ENCODE data around the gene MAB21L4. TPM values are rescaled to one million over a fixed set of nuclear protein-coding genes. Genes with fewer than 3 reads are reported as not detected.
A peak's percentile ranks its signal among the peaks of the same experiment; 100 is the strongest.

Gene MAB21L4
- total RNA-seq, 1 donor from 2014 or later: 0.53 TPM

GRCh38 chr2:240913810-240914644, 18.1 kb upstream of the MAB21L4 start:
- peaks cover 17% of the 10 kb centered on the region for H3K27me3 ChIP-seq (ENCODE audit: control insufficient read depth, insufficient read depth, low read length)
- TF ChIP-seq CTCF (IDR thresholded peaks at IDR 0.05; ENCODE audit: insufficient read depth, low read length, severe bottlenecking): peak; percentile 91
- peak; percentile 40 for FAIRE-seq
- no peak for DNase-seq (ENCODE audit: low read depth)
- no peaks in the 10 kb centered on the region for H3K36me3 ChIP-seq (ENCODE audit: control insufficient read depth, insufficient read depth, low read length)
- H3K4me3 ChIP-seq (ENCODE audit: low read depth, low read length): no peak overlapping the region

DNA sequence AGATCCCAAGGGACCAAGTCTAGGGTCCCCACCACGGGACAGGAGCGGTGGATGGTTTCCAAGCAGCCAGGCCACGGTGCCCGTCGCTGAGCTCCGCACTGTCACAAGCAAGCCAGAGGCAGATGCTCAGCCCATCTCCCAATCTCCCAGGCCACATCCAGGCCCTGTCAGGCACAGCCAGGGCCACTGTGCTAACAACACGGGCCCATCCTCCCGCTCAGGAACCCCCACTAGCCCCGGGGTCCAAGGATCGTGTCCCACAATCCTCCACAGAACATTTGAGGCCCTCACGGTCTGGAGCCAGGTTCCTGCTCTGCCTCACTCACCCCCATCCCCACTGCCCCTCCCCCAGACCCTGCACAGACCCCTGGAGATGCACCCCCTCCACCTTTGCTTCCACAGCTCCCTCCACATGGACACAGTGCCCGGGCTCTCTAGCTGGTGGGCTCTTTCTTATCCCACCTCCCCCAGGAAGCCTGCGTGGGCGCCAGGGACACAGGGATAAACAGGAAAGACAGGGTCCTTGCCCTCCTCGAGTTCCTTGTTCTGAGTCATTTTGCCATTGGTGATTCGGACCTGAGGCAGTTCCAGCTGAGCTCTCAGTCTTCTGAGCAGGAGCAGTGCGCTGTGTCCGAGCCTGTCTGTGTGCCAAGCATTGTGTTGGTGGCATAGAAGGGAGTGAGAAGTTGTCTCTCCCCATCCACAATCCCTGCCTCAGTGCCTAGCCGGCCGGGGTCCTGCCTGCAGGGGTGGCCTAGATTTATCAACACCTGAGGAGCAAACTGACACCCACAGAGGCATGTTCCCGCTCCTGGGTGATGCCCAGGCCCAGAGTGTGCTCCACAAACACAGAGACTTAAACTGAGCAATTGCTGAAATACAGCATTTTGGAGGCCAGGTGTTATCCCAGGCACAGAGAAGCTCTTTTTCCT, 17.2 kb upstream of the MAB21L4 start:
- no peak for TF ChIP-seq CTCF (IDR thresholded peaks at IDR 0.05; ENCODE audit: insufficient read depth, low read length, severe bottlenecking)
- FAIRE-seq: no peak
- peaks cover 17% of the 10 kb centered on the region for H3K27me3 ChIP-seq (ENCODE audit: control insufficient read depth, insufficient read depth, low read length)
- no peak overlapping the region for H3K4me3 ChIP-seq (ENCODE audit: low read depth, low read length)
- H3K36me3 ChIP-seq (ENCODE audit: control insufficient read depth, insufficient read depth, low read length): no peaks in the 10 kb centered on the region
- DNase-seq (ENCODE audit: low read depth): peak; percentile 22

DNA sequence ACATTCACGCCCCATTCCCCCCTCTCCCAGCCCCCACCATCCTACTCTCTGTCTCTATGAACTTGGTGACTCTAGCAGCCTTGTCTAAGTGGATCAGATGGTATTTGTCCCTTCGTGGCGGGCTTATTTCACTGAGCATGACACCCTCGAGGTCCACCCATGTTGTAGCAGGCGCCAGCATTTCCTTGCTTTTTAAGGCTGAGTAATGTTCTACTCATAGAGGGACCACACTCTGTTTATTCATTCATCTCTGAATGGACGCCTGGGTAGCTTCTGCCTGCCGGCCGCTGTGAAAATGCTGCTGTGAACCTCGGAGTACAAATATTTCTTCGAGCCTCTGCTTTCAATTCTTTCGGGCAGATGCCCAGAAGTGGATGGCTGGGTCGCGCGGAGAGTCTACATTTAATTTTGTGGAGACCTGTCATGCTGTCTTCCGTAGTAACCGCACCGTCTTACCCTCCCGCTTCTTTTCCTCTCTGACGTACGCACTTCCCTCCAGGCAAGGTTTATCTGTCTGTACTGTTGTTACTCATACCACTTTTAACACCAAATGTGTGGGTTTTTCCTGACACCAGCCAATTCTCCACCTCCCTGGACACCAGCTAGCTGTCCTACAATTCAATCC, 15.8 kb upstream of the MAB21L4 start:
- H3K4me3 ChIP-seq (ENCODE audit: low read depth, low read length): no peak overlapping the region
- H3K36me3 ChIP-seq (ENCODE audit: control insufficient read depth, insufficient read depth, low read length): no peaks in the 10 kb centered on the region
- FAIRE-seq: no peak
- peaks cover 19% of the 10 kb centered on the region for H3K27me3 ChIP-seq (ENCODE audit: control insufficient read depth, insufficient read depth, low read length)
- TF ChIP-seq CTCF (IDR thresholded peaks at IDR 0.05; ENCODE audit: insufficient read depth, low read length, severe bottlenecking): no peak
- no peak for DNase-seq (ENCODE audit: low read depth)

DNA sequence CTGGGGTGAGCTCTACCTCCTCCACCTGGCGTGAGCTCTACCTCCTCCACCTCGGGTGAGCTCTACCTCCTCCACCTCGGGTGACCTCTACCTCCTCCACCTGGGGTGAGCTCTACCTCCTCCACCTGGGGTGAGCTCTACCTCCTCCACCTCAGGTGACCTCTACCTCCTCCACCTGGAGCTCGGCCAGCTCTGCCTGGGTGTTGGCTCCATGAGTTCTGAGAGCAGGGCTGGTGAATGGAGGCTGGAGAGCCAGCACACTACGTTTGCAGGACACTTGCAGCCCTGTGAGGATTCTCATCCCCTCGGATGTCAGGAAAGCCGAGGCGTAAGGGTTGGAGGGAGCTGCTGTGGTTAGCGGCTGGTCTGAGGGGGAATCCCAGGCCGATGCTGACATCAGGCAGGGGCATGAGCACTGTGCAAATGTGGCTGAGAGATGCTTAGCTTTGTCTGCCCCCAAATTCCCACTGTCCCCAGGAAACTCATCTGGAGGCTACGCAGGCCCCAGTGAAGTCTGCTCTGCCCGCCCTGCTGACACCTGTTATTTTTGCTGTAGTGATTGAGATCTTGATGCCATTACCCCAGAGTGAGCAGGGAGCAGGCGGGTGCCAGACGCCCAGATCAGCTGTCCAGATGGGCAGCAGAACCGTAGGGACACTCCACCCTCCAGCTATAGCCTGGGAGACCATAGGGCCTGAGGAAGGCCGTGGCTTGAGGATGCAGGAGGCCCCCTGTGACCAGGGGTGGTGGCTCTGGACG, 13.4 kb upstream of the MAB21L4 start:
- no peak for TF ChIP-seq CTCF (IDR thresholded peaks at IDR 0.05; ENCODE audit: insufficient read depth, low read length, severe bottlenecking)
- FAIRE-seq: no peak
- H3K27me3 ChIP-seq (ENCODE audit: control insufficient read depth, insufficient read depth, low read length): peaks cover 19% of the 10 kb centered on the region
- H3K36me3 ChIP-seq (ENCODE audit: control insufficient read depth, insufficient read depth, low read length): no peaks in the 10 kb centered on the region
- no peak overlapping the region for H3K4me3 ChIP-seq (ENCODE audit: low read depth, low read length)
- DNase-seq (ENCODE audit: low read depth): no peak

DNA sequence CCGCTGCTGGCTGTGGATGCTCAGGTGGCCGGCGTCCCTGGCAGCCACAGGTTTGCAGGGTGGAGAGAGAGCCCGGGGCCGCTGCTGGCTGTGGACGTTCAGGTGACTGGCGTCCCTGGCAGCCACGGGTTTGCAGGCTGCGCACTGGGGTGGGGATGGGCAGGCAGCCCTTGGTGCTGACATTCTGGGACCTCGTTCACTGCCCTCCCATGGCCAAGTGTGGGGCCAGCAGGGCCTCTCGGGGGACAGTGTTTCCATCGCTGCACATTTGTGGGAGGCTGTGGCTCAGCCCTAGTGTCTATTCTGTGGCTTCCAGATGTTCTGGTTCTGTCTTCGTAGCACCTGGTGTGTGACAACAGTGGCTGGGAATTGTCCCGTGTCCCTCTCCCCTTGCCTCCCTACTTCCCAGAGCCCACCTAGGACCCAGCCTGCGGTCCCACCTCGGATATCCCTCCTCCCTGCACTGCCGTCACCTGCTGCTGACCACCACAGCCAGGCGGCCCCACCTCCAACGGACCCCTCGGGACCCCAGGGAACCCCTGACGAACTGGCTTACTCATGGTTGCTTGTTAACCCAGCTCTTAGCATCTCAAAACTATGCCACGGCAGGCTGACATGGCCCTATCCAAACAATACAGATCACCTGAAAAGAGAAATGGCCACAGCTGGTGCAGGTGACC, 11.1 kb upstream of the MAB21L4 start:
- H3K4me3 ChIP-seq (ENCODE audit: low read depth, low read length): no peak overlapping the region
- DNase-seq (ENCODE audit: low read depth) (no peak), FAIRE-seq (no peak)
- TF ChIP-seq CTCF (IDR thresholded peaks at IDR 0.05; ENCODE audit: insufficient read depth, low read length, severe bottlenecking): no peak
- H3K36me3 ChIP-seq (ENCODE audit: control insufficient read depth, insufficient read depth, low read length): no peaks in the 10 kb centered on the region
- H3K27me3 ChIP-seq (ENCODE audit: control insufficient read depth, insufficient read depth, low read length): peaks cover 22% of the 10 kb centered on the region

All from bronchial epithelial cell (primary cell).